Activated CD8-positive, alpha-beta memory T cell treated with anti-CD3 and anti-CD28 coated beads, Interleukin-2, amount 10 ng/mL, durations not matched to agents 7 days and 5 days (primary cell): ENCODE data around the gene NEK9. TPM values are rescaled to one million over a fixed set of nuclear protein-coding genes. Genes with fewer than 3 reads are reported as not detected.

Source experiments
- ATAC-seq: fragments of 150-1000 bp; cut with Tn5 transposase; one replicate; pipeline ENCODE4 v1.10.0; 2021; ENCODE audit warnings: moderate library complexity
- CTCF ChIA-PET: fragments of 350-600 bp; sonication (Branson Sonifier 250); formaldehyde crosslinking; loops from one replicate; lab custom pipeline; 2021; ENCODE audit warnings: antibody characterized with exemption; lab: Charles Lee
- DNase-seq: peaks from one replicate; pipeline ENCODE4 v3.0.0-alpha.2; 2020
- H3K27ac Mint-ChIP-seq: one replicate; pipeline ENCODE4 v1.8.0; 2021; ENCODE audit warnings: mild to moderate bottlenecking, mixed read lengths
- H3K27me3 Mint-ChIP-seq: one replicate; pipeline ENCODE4 v1.8.0; 2021; ENCODE audit warnings: mixed read lengths
- H3K36me3 Mint-ChIP-seq: one replicate; pipeline ENCODE4 v1.8.0; 2021; ENCODE audit warnings: mild to moderate bottlenecking, mixed read lengths
- H3K4me1 Mint-ChIP-seq: one replicate; pipeline ENCODE4 v1.8.0; 2021; ENCODE audit warnings: mixed read lengths
- H3K4me3 Mint-ChIP-seq: one replicate; pipeline ENCODE4 v1.8.0; 2021; ENCODE audit warnings: mild to moderate bottlenecking, moderate library complexity, mixed read lengths
- H3K9me3 Mint-ChIP-seq: one replicate; pipeline ENCODE4 v1.8.0; 2022; ENCODE audit warnings: low read depth, mixed read lengths
- total RNA-seq, 2 experiments: library from RNA; stranded (reverse); gene quantifications; one replicate each; pipeline ENCODE4 v1.2.3, GENCODE V29; 2021

NEK9 gene
- total RNA-seq, 2 experiments from 2014 or later = 83.0 to 86.4 TPM

- H3K4me1 Mint-ChIP-seq = peaks cover 9% of the 10 kb centered on the region
- H3K27me3 Mint-ChIP-seq = no peaks in the 10 kb centered on the region
- H3K4me3 Mint-ChIP-seq = no peak overlapping the region
- CTCF ChIA-PET = interaction anchor here (0.6 to 0.8 kb wide), 2 partner anchors 48 to 63 kb away, joined by 3 read pairs; no protein-coding TSS in a partner anchor
- no peaks in the 10 kb centered on the region for H3K9me3 Mint-ChIP-seq
- H3K36me3 Mint-ChIP-seq = peaks cover 15% of the 10 kb centered on the region
- DNase-seq = no peak
- no peak for ATAC-seq
- no peak overlapping the region for H3K27ac Mint-ChIP-seq
Measured at GRCh38 chr14:75040507-75040906, 86.3 kb downstream of the NEK9 start.

GRCh38 chr14:75032939-75033338, 93.9 kb downstream of the NEK9 start:
- H3K36me3 Mint-ChIP-seq = peaks cover 30% of the 10 kb centered on the region

GRCh38 chr14:75030147-75030546, 96.7 kb downstream of the NEK9 start:
- ATAC-seq = no peak
- H3K4me1 Mint-ChIP-seq = no peaks in the 10 kb centered on the region
- CTCF ChIA-PET = interaction anchor here (0.6 kb wide), 1 partner anchor 152 kb away, joined by 3 read pairs; no protein-coding TSS in a partner anchor

More at GRCh38 chr14:75032939-75033338, 93.9 kb downstream of the NEK9 start:
- CTCF ChIA-PET = interaction anchor here (0.8 to 1.4 kb wide), 2 partner anchors 16 to 74 kb away, joined by 3 read pairs; no protein-coding TSS in a partner anchor
- DNase-seq = no peak
- Mint-ChIP-seq H3K27ac (no peak overlapping the region), H3K27me3 (no peaks in the 10 kb centered on the region), H3K4me3 (no peak overlapping the region), H3K4me1 (no peaks in the 10 kb centered on the region), H3K9me3 (no peaks in the 10 kb centered on the region)
- ATAC-seq = no peak

More at GRCh38 chr14:75030147-75030546, 96.7 kb downstream of the NEK9 start:
- H3K27me3 Mint-ChIP-seq = no peaks in the 10 kb centered on the region
- peaks cover 22% of the 10 kb centered on the region for H3K36me3 Mint-ChIP-seq
- no peak overlapping the region for H3K27ac Mint-ChIP-seq
- no peak for DNase-seq
- no peak overlapping the region for H3K4me3 Mint-ChIP-seq
- no peaks in the 10 kb centered on the region for H3K9me3 Mint-ChIP-seq

Other genes starting within 250 kb of the NEK9 start
- gene DLST, start 245.1 kb downstream of the NEK9 start, total RNA-seq = 100 to 1,000 TPM; 106 to 119 TPM
- gene RPS6KL1, start 203.8 kb downstream of the NEK9 start, total RNA-seq = 1 to 10 TPM; 2.5 to 3.6 TPM
- under 1 TPM; 0.29 to 0.56 TPM for gene PGF, start 171.5 kb downstream of the NEK9 start, total RNA-seq
- gene EIF2B2, start 124.1 kb downstream of the NEK9 start, total RNA-seq = 10 to 100 TPM; 47.9 to 54.0 TPM
- gene MLH3, start 75.6 kb downstream of the NEK9 start, total RNA-seq = 10 to 100 TPM; 15.1 to 16.2 TPM
- 10 to 100 TPM; 45.2 to 59.5 TPM for gene ACYP1, start 63.0 kb downstream of the NEK9 start, total RNA-seq
- 1 to 10 TPM; 2.8 to 2.9 TPM for gene ZC2HC1C, start 57.4 kb downstream of the NEK9 start, total RNA-seq
- gene TMED10, start 49.6 kb upstream of the NEK9 start, total RNA-seq = 100 to 1,000 TPM; 129 to 166 TPM
- 10 to 100 TPM in 1 of 2 experiments, 1 to 10 TPM in 1; 6.9 to 78.6 TPM for gene FOS, start 151.8 kb upstream of the NEK9 start, total RNA-seq